ENCODE results near the gene LMBR1. TPM values are rescaled to one million over a fixed set of nuclear protein-coding genes. Genes with fewer than 3 reads are reported as not detected.

The LMBR1 gene
- total RNA-seq, 2 experiments from 2014 or later, result 114 to 136 TPM

DNA sequence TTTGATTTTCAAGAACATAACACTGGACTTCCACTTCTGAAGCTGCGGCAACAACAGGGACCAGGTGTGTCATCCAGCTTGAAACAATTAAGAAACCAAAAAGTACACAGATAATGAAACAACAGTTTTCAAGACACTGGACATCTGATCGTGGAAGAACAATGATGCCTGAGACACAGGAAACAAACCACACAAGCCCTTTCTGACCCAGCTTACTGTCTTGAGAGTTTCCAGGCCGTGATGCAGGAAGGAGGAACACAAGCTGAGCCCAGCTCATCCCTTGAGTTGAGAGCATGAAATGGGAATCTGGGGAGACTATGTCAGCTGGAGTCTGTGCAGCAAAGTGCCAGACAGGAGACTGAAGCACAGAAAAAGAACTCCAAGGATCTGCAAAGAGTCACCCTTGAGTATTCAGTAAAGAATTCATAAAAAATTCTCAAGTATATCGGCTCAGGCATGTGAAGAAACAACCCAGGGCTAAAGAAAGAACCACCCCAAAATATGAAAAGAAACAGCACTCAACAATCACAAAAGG, 160.8 kb downstream of the LMBR1 start:
- Histone ChIP-seq H2AFZ (ENCODE audit: low read length) (no peak overlapping the region), H3K36me3 (ENCODE audit: insufficient read depth, low read length) (peaks cover 64% of the 10 kb centered on the region), H4K20me1 (ENCODE audit: insufficient read depth, low read length) (no peaks in the 10 kb centered on the region), H3K79me2 (ENCODE audit: insufficient read depth, low read depth, low read length) (no peaks in the 10 kb centered on the region), H3K27ac (ENCODE audit: low read depth, low read length, poor library complexity, severe bottlenecking) (no peak overlapping the region), H3K4me1 (ENCODE audit: insufficient read depth, low read length, poor library complexity, severe bottlenecking) (no peaks in the 10 kb centered on the region), H3K9me2 (ENCODE audit: insufficient read depth, low read length) (no peaks in the 10 kb centered on the region), H3K4me3 (ENCODE audit: low read depth, low read length, poor library complexity, severe bottlenecking) (no peak overlapping the region), H3K9me3 (ENCODE audit: low read length) (peaks cover 28% of the 10 kb centered on the region), H3K4me2 (ENCODE audit: low read length) (no peak overlapping the region)
- no peak for DNase-seq (ENCODE audit: low spot score)
- no TSS peak for BruUV-seq (replicated peaks)
- ChIA-PET CTCF (ENCODE audit: unreplicated experiment) (no interaction called here), POLR2A (interaction anchor here (1.3 kb wide), 1 partner anchor 12 kb away, joined by 4 read pairs; no protein-coding TSS in a partner anchor)
- intact Hi-C loops (cut with micrococcal nuclease; ENCODE audit: unreplicated experiment), result no loop called here
- no peak for TF ChIP-seq EZH2phosphoT487 (IDR thresholded peaks at IDR 0.05; ENCODE audit: borderline replicate concordance, low read depth, low read length)
- TF ChIP-seq, protein P1, sequence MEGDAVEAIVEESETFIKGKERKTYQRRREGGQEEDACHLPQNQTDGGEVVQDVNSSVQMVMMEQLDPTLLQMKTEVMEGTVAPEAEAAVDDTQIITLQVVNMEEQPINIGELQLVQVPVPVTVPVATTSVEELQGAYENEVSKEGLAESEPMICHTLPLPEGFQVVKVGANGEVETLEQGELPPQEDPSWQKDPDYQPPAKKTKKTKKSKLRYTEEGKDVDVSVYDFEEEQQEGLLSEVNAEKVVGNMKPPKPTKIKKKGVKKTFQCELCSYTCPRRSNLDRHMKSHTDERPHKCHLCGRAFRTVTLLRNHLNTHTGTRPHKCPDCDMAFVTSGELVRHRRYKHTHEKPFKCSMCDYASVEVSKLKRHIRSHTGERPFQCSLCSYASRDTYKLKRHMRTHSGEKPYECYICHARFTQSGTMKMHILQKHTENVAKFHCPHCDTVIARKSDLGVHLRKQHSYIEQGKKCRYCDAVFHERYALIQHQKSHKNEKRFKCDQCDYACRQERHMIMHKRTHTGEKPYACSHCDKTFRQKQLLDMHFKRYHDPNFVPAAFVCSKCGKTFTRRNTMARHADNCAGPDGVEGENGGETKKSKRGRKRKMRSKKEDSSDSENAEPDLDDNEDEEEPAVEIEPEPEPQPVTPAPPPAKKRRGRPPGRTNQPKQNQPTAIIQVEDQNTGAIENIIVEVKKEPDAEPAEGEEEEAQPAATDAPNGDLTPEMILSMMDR (conservative IDR thresholded peaks at IDR 0.05; ENCODE audit: low read length), result no peak

DNA sequence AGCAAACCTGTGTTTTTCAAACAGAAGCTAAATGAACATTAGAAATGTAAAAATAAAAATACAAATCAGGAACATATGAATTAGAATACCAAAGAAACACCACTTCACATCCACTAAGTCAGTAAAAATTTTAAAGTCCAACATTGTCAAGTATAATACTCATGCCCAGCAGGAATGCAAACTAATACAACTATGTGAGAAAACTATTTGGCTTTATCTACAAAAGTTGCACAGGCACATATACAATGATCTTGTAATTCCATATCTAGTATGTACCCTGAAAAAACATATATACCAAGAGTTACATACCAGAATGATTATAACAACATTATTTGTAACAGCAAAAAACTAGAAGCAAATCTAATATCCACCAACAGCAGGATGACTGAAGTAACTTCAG, 161.3 kb downstream of the LMBR1 start:
- POLR2A ChIA-PET, result interaction anchor here (0.7 to 1.3 kb wide), 2 partner anchors 13 to 31 kb away, joined by 3 to 4 read pairs; no protein-coding TSS in a partner anchor
- Histone ChIP-seq H3K4me2 (ENCODE audit: low read length) (no peak overlapping the region), H3K4me3 (ENCODE audit: low read depth, low read length, poor library complexity, severe bottlenecking) (no peak overlapping the region), H3K9me3 (ENCODE audit: low read length) (peaks cover 28% of the 10 kb centered on the region), H4K20me1 (ENCODE audit: insufficient read depth, low read length) (no peaks in the 10 kb centered on the region), H2AFZ (ENCODE audit: low read length) (no peak overlapping the region), H3K36me3 (ENCODE audit: insufficient read depth, low read length) (peaks cover 59% of the 10 kb centered on the region), H3K79me2 (ENCODE audit: insufficient read depth, low read depth, low read length) (no peaks in the 10 kb centered on the region), H3K9me2 (ENCODE audit: insufficient read depth, low read length) (no peaks in the 10 kb centered on the region), H3K27ac (ENCODE audit: low read depth, low read length, poor library complexity, severe bottlenecking) (no peak overlapping the region), H3K4me1 (ENCODE audit: insufficient read depth, low read length, poor library complexity, severe bottlenecking) (no peaks in the 10 kb centered on the region)
- no peak for TF ChIP-seq EZH2phosphoT487 (IDR thresholded peaks at IDR 0.05; ENCODE audit: borderline replicate concordance, low read depth, low read length)
- TF ChIP-seq, protein P1 (conservative IDR thresholded peaks at IDR 0.05; ENCODE audit: low read length), result no peak
- CTCF ChIA-PET (ENCODE audit: unreplicated experiment), result no interaction called here
- BruUV-seq (replicated peaks), result no TSS peak
- DNase-seq (ENCODE audit: low spot score), result no peak
- intact Hi-C loops (cut with micrococcal nuclease; ENCODE audit: unreplicated experiment), result no loop called here

DNA sequence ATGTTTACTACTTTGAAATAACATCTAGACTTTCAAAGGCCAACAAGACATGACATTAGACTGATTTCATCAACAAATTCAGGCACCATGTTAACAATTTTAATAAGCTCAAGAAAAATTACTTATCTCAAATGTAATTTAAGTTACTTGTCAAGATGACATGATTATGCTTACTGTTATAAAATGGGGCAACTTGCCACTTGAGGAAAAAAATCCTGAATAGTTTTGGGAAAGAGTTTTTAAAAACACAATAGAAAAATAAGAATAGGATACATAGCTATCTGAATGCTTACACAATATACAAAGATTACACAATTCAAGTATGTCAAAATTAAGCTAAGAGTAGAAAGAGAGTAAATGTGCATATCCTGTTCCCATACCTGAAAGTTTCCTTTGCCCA, 167.0 kb downstream of the LMBR1 start:
- BruUV-seq (replicated peaks), result no TSS peak
- no peaks in the 10 kb centered on the region for H3K9me2 ChIP-seq (ENCODE audit: insufficient read depth, low read length)
- H3K36me3 ChIP-seq (ENCODE audit: insufficient read depth, low read length), result peaks cover 17% of the 10 kb centered on the region
- DNase-seq (ENCODE audit: low spot score), result no peak
- no peak overlapping the region for H3K4me3 ChIP-seq (ENCODE audit: low read depth, low read length, poor library complexity, severe bottlenecking)
- no peaks in the 10 kb centered on the region for H4K20me1 ChIP-seq (ENCODE audit: insufficient read depth, low read length)
- TF ChIP-seq, protein P1 (conservative IDR thresholded peaks at IDR 0.05; ENCODE audit: low read length), result no peak
- TF ChIP-seq EZH2phosphoT487 (IDR thresholded peaks at IDR 0.05; ENCODE audit: borderline replicate concordance, low read depth, low read length), result no peak
- ChIA-PET POLR2A (interaction anchor here (2.1 to 2.7 kb wide), 2 partner anchors 11 to 18 kb away, joined by 7 to 11 read pairs; no protein-coding TSS in a partner anchor), CTCF (ENCODE audit: unreplicated experiment) (no interaction called here)
- no peaks in the 10 kb centered on the region for H3K4me1 ChIP-seq (ENCODE audit: insufficient read depth, low read length, poor library complexity, severe bottlenecking)
- H2AFZ ChIP-seq (ENCODE audit: low read length), result no peak overlapping the region
- no peak overlapping the region for H3K4me2 ChIP-seq (ENCODE audit: low read length)
- no peak overlapping the region for H3K27ac ChIP-seq (ENCODE audit: low read depth, low read length, poor library complexity, severe bottlenecking)
- H3K79me2 ChIP-seq (ENCODE audit: insufficient read depth, low read depth, low read length), result no peaks in the 10 kb centered on the region
- H3K9me3 ChIP-seq (ENCODE audit: low read length), result no peaks in the 10 kb centered on the region
- intact Hi-C loops (cut with micrococcal nuclease; ENCODE audit: unreplicated experiment), result no loop called here
